ENCODE results near the gene BRD9. TPM values are rescaled to one million over a fixed set of nuclear protein-coding genes. Genes with fewer than 3 reads are reported as not detected.
A peak's percentile ranks its signal among the peaks of the same experiment; 100 is the strongest.

Gene BRD9
- total and polyA plus RNA-seq, 2 of the 13 experiments (the other 11 are each of a cell fraction or from before 2014, with no cell fraction given): 5.2 to 22.9 TPM

DNA sequence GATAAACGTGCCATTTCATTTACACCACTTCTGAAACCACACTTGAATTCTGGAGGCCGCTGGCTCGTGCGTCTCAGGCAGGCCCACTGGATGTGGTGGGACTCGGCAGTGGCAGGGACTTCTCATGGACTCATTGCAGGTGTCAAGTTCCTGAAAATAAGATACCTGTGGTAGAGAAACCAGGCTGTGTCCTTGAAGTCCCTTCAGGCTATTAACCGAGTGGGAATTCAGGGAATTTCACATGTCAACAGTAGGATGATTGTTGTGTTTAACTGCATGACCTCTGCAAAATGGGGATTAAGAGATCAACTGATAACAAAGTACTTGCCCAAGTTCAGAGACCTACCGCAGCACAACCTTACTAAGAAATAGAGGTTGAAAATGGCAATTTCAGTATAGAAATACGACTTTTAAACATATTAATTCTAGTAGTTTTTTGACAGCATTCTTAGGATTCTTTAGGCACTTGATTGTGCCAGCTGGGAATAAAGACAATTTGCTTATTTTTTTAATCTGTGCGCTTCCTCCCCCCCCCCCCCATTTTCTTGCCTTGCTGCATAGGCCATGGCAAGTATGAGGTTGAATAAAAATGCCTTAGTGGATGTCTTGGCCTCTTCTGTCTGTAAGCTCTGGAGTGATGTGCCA, 26.9 kb upstream of the BRD9 start (continued):
- TF ChIP-seq, protein P1, sequence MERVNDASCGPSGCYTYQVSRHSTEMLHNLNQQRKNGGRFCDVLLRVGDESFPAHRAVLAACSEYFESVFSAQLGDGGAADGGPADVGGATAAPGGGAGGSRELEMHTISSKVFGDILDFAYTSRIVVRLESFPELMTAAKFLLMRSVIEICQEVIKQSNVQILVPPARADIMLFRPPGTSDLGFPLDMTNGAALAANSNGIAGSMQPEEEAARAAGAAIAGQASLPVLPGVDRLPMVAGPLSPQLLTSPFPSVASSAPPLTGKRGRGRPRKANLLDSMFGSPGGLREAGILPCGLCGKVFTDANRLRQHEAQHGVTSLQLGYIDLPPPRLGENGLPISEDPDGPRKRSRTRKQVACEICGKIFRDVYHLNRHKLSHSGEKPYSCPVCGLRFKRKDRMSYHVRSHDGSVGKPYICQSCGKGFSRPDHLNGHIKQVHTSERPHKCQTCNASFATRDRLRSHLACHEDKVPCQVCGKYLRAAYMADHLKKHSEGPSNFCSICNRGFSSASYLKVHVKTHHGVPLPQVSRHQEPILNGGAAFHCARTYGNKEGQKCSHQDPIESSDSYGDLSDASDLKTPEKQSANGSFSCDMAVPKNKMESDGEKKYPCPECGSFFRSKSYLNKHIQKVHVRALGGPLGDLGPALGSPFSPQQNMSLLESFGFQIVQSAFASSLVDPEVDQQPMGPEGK (CRISPR knock-in tag; IDR thresholded peaks at IDR 0.05): peak; percentile 67
- TF ChIP-seq HDAC1 (CRISPR knock-in tag; IDR thresholded peaks at IDR 0.05) (peak; percentile 59; the same call in 1 of the 2 replicates), RBFOX2 (IDR thresholded peaks at IDR 0.05; ENCODE audit: low read depth, low read length) (no peak), KAT8 (CRISPR knock-in tag; IDR thresholded peaks at IDR 0.05) (peak; percentile 73), ZNF230 (CRISPR knock-in tag; IDR thresholded peaks at IDR 0.05) (no peak), SIX1 (CRISPR knock-in tag; IDR thresholded peaks at IDR 0.05; ENCODE audit: borderline replicate concordance) (peak; percentile 74; the same call in 1 of the 2 replicates), FOXK2 (IDR thresholded peaks at IDR 0.05) (0 out of 2 replicates have a peak, but pooled peaks have one; percentile 20), MIER2 (CRISPR knock-in tag; IDR thresholded peaks at IDR 0.05) (0 out of 2 replicates have a peak, but pooled peaks have one; percentile 30), SIX4 (CRISPR knock-in tag; IDR thresholded peaks at IDR 0.05) (peak; percentile 75; the same call in 1 of the 2 replicates), ZNF879 (CRISPR knock-in tag; IDR thresholded peaks at IDR 0.05) (no peak), POLR2A (IDR thresholded peaks at IDR 0.05; ENCODE audit: insufficient read depth in 1 of 2, low read depth in 2 of 2, low read length in 2 of 2) (no peak), ZNF335 (CRISPR knock-in tag; IDR thresholded peaks at IDR 0.05) (peak; percentile 57; the same call in 1 of the 2 replicates), FOXA1 (IDR thresholded peaks at IDR 0.05) (0 out of 2 replicates have a peak, but pooled peaks have one; percentile 53), FOXA1 (CRISPR knock-in tag; IDR thresholded peaks at IDR 0.05) (peak; percentile 96), MED1 (CRISPR knock-in tag; IDR thresholded peaks at IDR 0.05) (peak; percentile 63), ZNF629 (CRISPR knock-in tag; conservative IDR thresholded peaks at IDR 0.05) (0 out of 2 replicates have a peak, but pooled peaks have one; percentile 16), FOXP1 (IDR thresholded peaks at IDR 0.05) (peak; percentile 40; the same call in 1 of the 2 replicates), FOXP1 (CRISPR knock-in tag; IDR thresholded peaks at IDR 0.05) (peak; percentile 77), ZFP82 (CRISPR knock-in tag; IDR thresholded peaks at IDR 0.05; ENCODE audit: borderline replicate concordance) (no peak)
- TF ChIP-seq, protein P2, sequence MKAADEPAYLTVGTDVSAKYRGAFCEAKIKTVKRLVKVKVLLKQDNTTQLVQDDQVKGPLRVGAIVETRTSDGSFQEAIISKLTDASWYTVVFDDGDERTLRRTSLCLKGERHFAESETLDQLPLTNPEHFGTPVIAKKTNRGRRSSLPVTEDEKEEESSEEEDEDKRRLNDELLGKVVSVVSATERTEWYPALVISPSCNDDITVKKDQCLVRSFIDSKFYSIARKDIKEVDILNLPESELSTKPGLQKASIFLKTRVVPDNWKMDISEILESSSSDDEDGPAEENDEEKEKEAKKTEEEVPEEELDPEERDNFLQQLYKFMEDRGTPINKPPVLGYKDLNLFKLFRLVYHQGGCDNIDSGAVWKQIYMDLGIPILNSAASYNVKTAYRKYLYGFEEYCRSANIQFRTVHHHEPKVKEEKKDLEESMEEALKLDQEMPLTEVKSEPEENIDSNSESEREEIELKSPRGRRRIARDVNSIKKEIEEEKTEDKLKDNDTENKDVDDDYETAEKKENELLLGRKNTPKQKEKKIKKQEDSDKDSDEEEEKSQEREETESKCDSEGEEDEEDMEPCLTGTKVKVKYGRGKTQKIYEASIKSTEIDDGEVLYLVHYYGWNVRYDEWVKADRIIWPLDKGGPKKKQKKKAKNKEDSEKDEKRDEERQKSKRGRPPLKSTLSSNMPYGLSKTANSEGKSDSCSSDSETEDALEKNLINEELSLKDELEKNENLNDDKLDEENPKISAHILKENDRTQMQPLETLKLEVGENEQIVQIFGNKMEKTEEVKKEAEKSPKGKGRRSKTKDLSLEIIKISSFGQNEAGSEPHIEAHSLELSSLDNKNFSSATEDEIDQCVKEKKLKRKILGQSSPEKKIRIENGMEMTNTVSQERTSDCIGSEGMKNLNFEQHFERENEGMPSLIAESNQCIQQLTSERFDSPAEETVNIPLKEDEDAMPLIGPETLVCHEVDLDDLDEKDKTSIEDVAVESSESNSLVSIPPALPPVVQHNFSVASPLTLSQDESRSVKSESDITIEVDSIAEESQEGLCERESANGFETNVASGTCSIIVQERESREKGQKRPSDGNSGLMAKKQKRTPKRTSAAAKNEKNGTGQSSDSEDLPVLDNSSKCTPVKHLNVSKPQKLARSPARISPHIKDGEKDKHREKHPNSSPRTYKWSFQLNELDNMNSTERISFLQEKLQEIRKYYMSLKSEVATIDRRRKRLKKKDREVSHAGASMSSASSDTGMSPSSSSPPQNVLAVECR (CRISPR knock-in tag; IDR thresholded peaks at IDR 0.05; ENCODE audit: borderline replicate concordance): no peak; the same call in 1 of the 2 replicates
- TF ChIP-seq, protein P3, sequence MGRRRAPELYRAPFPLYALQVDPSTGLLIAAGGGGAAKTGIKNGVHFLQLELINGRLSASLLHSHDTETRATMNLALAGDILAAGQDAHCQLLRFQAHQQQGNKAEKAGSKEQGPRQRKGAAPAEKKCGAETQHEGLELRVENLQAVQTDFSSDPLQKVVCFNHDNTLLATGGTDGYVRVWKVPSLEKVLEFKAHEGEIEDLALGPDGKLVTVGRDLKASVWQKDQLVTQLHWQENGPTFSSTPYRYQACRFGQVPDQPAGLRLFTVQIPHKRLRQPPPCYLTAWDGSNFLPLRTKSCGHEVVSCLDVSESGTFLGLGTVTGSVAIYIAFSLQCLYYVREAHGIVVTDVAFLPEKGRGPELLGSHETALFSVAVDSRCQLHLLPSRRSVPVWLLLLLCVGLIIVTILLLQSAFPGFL (CRISPR knock-in tag; IDR thresholded peaks at IDR 0.05): no peak
- TF ChIP-seq, protein P4, sequence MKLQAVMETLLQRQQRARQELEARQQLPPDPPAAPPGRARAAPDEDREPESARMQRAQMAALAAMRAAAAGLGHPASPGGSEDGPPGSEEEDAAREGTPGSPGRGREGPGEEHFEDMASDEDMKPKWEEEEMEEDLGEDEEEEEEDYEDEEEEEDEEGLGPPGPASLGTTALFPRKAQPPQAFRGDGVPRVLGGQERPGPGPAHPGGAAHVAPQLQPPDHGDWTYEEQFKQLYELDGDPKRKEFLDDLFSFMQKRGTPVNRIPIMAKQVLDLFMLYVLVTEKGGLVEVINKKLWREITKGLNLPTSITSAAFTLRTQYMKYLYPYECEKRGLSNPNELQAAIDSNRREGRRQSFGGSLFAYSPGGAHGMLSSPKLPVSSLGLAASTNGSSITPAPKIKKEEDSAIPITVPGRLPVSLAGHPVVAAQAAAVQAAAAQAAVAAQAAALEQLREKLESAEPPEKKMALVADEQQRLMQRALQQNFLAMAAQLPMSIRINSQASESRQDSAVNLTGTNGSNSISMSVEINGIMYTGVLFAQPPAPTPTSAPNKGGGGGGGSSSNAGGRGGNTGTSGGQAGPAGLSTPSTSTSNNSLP (IDR thresholded peaks at IDR 0.05; ENCODE audit: low read depth, low read length): peak; percentile 93; the same call in 1 of the 2 replicates

Measured in HepG2 (cell line).